ENCODE measurements around the gene TTC23. TPM values are rescaled to one million over a fixed set of nuclear protein-coding genes. Genes with fewer than 3 reads are reported as not detected.

The TTC23 gene
- total RNA-seq, 4 donors from 2014 or later, result 12.1 to 27.7 (median 21.5) TPM

GRCh38 chr15:99102332-99103235, 146.8 kb downstream of the TTC23 start:
- peaks cover 4 to 29% (median 21%) of the 10 kb centered on the region in 3 donors for H3K4me1 ChIP-seq
- TF ChIP-seq CTCF (IDR thresholded peaks at IDR 0.05), result no peak
- TF ChIP-seq POLR2A (IDR thresholded peaks at IDR 0.05), result no peak
- intact Hi-C loops (cut with DNase I), result loop anchor here (5.0 kb wide), 1 partner anchor 110 kb away; no protein-coding TSS in a partner anchor
- H3K4me3 ChIP-seq, result no peak overlapping the region
- H3K36me3 ChIP-seq, result no peaks in the 10 kb centered on the region
- H3K9me3 ChIP-seq, result no peaks in the 10 kb centered on the region
- 55 to 69% methylated on average over 6 to 12 of the region's 13 CpGs for WGBS, 2 donors
- H3K27me3 ChIP-seq, result peaks cover 0 to 83% (median 0%) of the 10 kb centered on the region in 4 donors
- no peak overlapping the region for H3K27ac ChIP-seq
- DNase-seq, result no peak

- intact Hi-C loops (cut with DNase I), result loop anchor here (5.0 kb wide), 1 partner anchor 111 kb away; no protein-coding TSS in a partner anchor
- DNase-seq, result no peak
- TF ChIP-seq CTCF (IDR thresholded peaks at IDR 0.05), result no peak
- no peak for TF ChIP-seq POLR2A (IDR thresholded peaks at IDR 0.05)
- H3K4me1 ChIP-seq, result peaks cover 4 to 29% (median 21%) of the 10 kb centered on the region in 3 donors
- no peaks in the 10 kb centered on the region for H3K36me3 ChIP-seq
- H3K9me3 ChIP-seq, result no peaks in the 10 kb centered on the region
- H3K27me3 ChIP-seq, result peaks cover 0 to 79% (median 0%) of the 10 kb centered on the region in 4 donors
- no peak overlapping the region for H3K4me3 ChIP-seq
- WGBS, 2 donors, result 67 to 78% methylated on average over 7 of the region's 7 CpGs
- H3K27ac ChIP-seq, result no peak overlapping the region
Measured at GRCh38 chr15:99101501-99101900, 147.9 kb downstream of the TTC23 start.

GRCh38 chr15:99100245-99101173, 148.9 kb downstream of the TTC23 start:
- H3K9me3 ChIP-seq, result no peaks in the 10 kb centered on the region
- H3K27me3 ChIP-seq, result peaks cover 0 to 69% (median 0%) of the 10 kb centered on the region in 4 donors
- H3K27ac ChIP-seq, result peak overlapping the region; percentile 33 to 80 (median 80)
- intact Hi-C loops (cut with DNase I), result loop anchor here (5.0 kb wide), 1 partner anchor 112 kb away; no protein-coding TSS in a partner anchor
- no peak for DNase-seq
- TF ChIP-seq POLR2A (IDR thresholded peaks at IDR 0.05) (peak in 1 of 4 donors; percentile 18), CTCF (IDR thresholded peaks at IDR 0.05) (peak; percentile 47 to 76 (median 70))
- WGBS, 2 donors, result 1 to 2% methylated on average over 6 to 22 of the region's 50 CpGs
- peaks cover 4 to 19% (median 15%) of the 10 kb centered on the region in 3 donors for H3K4me1 ChIP-seq
- peak overlapping the region in 3 of 4 donors; percentile 38 to 59 (median 44) for H3K4me3 ChIP-seq
- H3K36me3 ChIP-seq, result no peaks in the 10 kb centered on the region

- Histone ChIP-seq H3K9me3 (no peaks in the 10 kb centered on the region), H3K4me3 (peak overlapping the region in 1 of 4 donors; percentile 59), H3K27ac (peak overlapping the region; percentile 33 to 80 (median 80)), H3K4me1 (peaks cover 4 to 12% (median 7%) of the 10 kb centered on the region in 3 donors), H3K27me3 (peaks cover 0 to 60% (median 0%) of the 10 kb centered on the region in 4 donors), H3K36me3 (no peaks in the 10 kb centered on the region)
- WGBS, 2 donors, result 100% methylated on average over 1 to 5 of the region's 7 CpGs
- intact Hi-C loops (cut with DNase I), result loop anchor here (5.0 kb wide), 1 partner anchor 113 kb away; no protein-coding TSS in a partner anchor
- TF ChIP-seq CTCF (IDR thresholded peaks at IDR 0.05), result no peak
- TF ChIP-seq POLR2A (IDR thresholded peaks at IDR 0.05), result no peak
- DNase-seq, result no peak
Measured at GRCh38 chr15:99099661-99100060, 149.7 kb downstream of the TTC23 start.

All from esophagus squamous epithelium (tissue), 5 donors.